GM10847 (cell line): ENCODE measurements around the gene SIX3.

Source experiments
- POLR2A ChIP-seq: IDR thresholded peaks from 2 replicates; pipeline ENCODE4 v1.6.1; 2011; ENCODE audit not compliant: insufficient read length; ENCODE audit errors: extremely low read depth

Gene SIX3

GRCh38 chr2:44928483-44929158, 12.9 kb upstream of the SIX3 start:
- no peak for TF ChIP-seq POLR2A

GRCh38 chr2:44929159-44929734, 12.3 kb upstream of the SIX3 start:
- TF ChIP-seq POLR2A = no peak

- TF ChIP-seq POLR2A = no peak
These were observed 11.7 kb upstream of the SIX3 start for GRCh38 chr2:44929735-44930273.

GRCh38 chr2:44930274-44931197, 11.0 kb upstream of the SIX3 start:
- no peak for TF ChIP-seq POLR2A

- TF ChIP-seq POLR2A = no peak
These were observed 10.2 kb upstream of the SIX3 start for GRCh38 chr2:44931198-44931780.

- no peak for TF ChIP-seq POLR2A
These were observed 9.4 kb upstream of the SIX3 start for GRCh38 chr2:44932079-44932478.

GRCh38 chr2:44932564-44933392, 8.7 kb upstream of the SIX3 start:
- TF ChIP-seq POLR2A = no peak

GRCh38 chr2:44933434-44933951, 8.0 kb upstream of the SIX3 start:
- TF ChIP-seq POLR2A = no peak

- TF ChIP-seq POLR2A = no peak
These were observed 7.2 kb upstream of the SIX3 start for GRCh38 chr2:44934038-44934982.

- TF ChIP-seq POLR2A = no peak
These were observed 6.3 kb upstream of the SIX3 start for GRCh38 chr2:44934983-44935728.

GRCh38 chr2:44935729-44936098, 5.8 kb upstream of the SIX3 start:
- TF ChIP-seq POLR2A = no peak

GRCh38 chr2:44936275-44936674, 5.2 kb upstream of the SIX3 start:
- no peak for TF ChIP-seq POLR2A
